ENCODE data around the gene LMAN2.
"Not testable (repeated sequence)": the region's sequence is repeated elsewhere in the genome, so short reads cannot be mapped to it uniquely, and the experiment has no call there.

The LMAN2 gene

DNA sequence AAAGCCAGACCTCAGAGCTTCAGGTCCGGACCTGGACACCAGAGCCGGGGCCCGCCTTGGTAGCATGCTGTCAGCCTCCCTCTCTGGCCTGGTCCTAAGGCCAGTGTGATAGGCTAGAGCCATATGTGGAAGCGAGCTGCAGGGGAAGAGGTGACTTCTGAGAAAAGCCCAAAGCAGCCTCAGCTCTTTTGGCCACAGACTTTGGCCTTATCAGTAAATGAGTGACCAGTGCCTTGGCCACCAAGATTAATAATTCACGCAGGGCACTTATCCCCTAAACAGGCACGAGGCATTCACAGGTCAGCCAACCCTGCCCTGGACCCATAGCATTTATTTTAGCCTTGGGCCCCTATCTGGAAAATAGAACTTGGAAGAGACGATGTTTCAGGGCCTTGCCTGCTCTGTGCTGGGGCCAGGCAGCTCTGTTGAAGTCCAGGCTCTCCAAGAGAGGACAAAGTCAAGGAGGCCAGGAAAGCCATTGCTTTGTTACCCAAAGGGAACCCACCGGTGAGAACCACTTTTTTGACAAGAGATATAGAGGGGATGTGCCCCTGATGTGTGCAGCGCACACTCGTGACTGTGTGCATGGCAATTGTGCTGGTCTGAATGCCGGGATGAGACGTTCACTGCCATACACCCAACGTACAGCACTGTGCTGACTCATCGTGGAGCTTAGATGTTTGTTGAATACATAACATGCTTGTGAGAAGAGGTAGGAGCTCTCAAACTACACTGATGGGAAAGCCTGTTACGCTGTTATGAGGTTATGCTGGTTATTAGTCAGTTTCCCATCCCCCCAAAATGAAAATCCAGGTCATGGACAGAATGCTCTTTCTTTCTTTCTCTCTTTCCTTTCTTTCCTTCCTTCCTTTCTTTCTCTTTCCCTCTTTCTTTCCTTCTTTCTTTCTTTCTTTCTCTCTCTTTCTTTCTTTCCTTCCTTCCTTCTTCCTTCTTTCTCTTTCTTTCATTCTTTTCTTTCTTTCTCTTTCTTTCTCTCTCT is 27.7 kb upstream of the LMAN2 start:
- DNase-seq, result peak; percentile 7

DNA sequence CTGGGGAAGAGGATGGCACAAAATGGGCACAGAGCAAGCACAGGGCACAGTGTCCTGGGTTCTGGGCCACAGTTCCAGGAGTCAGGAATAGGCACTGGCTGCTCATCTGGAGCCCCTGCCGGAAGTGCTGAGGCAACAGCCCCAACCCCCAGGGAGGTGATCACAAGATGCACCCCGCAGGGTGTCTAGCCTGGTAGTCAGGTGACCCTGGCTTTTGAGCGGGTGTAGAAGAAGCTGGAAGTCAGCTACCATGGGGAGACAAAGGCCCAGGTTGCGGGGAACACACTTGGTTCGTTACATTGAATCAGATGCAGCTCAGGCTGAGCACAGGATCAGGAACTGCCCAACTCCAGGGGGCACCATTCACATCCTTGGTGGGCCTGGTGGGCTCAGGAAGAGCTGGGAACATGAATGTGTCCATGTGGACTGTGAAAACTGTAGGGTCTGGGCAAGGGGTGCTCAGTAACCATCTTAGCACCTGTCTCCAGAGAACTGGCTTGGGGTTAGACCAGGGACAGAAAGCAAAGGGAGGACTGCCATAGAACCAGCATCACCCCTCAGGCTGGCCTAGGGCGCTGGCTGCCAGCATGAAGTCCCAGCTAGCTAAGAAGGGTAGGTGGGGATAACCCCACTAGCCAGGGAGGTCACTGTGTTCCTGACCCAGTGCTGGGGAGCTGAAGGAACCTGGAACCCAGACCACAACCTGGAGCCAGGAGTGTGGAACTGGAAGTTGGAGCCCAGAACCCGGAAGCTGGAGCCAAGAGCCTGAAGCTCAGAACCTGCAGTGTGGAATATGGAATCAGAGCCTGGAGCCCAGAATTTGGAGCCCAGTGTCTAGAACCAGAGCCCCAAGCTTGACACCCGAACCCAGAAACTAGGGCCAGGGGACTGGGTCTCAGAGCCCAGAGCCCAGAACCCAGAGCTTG is 26.6 kb upstream of the LMAN2 start:
- no peak for DNase-seq

GRCh38 chr5:177376107-177376506 is 24.6 kb upstream of the LMAN2 start:
- DNase-seq, result no peak

GRCh38 chr5:177375516-177375915 is 24.0 kb upstream of the LMAN2 start:
- DNase-seq, result not testable (repeated sequence)

GRCh38 chr5:177374211-177374610 is 22.7 kb upstream of the LMAN2 start:
- no peak for DNase-seq

DNA sequence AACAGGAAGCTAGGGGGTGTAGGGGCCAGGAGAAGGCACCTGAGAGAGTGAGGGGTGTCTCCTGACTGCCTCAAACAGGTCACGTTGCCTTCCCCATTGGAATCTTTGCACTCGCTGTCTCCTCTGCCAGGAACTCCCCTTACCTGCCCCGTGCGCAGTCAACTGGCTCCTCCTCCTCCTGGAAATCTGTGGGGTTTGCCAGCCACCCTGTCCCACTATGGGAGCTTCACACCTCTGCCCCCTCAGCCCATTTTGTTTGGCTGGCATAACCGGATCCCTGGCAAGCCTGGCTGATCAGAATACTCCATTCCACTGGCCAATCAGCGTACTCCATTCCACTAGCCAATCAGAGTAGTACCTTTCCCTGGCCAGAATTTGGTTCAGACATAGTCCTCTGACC is 22.3 kb upstream of the LMAN2 start:
- no peak for DNase-seq

- no peak for DNase-seq
These were observed 21.4 kb upstream of the LMAN2 start for GRCh38 chr5:177372910-177373309.

- no peak for DNase-seq
These were observed 20.8 kb upstream of the LMAN2 start for GRCh38 chr5:177372034-177372896.

DNA sequence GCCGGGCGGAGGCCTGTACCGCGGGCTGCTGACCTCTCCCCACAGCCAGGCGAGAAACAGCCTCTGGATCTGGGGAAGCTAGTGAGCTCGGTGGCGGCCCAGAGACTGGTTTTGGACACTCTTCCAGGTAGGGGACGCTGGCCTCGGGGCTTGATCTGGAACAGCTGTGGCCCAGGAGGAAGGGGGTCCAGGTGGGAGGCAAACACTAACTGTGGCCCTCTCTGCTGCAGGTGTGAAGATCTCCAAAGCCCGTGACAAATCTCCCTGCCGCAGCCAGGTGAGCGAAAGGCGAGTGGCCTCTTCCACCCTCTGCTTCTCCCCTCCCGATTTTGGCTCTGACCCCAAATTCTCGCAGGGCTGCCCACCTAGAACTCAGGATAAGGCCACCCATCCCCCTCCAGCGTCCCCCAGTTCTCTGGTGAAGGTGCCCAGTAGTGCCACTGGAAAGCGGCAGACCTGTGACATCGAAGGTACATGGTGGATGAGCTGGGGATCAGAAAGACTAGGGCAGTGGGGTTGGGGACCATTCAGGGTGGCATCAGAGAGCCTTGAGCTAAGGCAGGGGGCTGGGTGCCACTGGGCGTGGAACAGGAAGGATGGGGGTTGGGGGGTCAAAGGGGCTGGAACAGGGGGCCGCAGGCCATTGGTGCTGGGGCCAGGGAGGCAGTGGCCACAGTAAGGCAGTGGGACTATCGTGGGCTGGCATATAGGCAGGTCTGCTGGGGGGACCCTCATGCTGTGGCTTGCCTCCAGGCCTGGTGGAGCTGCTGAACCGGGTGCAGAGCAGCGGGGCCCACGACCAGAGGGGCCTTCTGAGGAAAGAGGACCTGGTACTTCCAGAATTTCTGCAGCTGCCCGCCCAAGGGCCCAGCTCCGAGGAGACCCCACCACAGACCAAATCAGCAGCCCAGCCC is 19.9 kb upstream of the LMAN2 start:
- DNase-seq, result no peak

GRCh38 chr5:177370488-177371119 is 19.1 kb upstream of the LMAN2 start:
- DNase-seq, result peak; percentile 80

- DNase-seq, result no peak
These were observed 18.4 kb upstream of the LMAN2 start for GRCh38 chr5:177369645-177370440.

DNA sequence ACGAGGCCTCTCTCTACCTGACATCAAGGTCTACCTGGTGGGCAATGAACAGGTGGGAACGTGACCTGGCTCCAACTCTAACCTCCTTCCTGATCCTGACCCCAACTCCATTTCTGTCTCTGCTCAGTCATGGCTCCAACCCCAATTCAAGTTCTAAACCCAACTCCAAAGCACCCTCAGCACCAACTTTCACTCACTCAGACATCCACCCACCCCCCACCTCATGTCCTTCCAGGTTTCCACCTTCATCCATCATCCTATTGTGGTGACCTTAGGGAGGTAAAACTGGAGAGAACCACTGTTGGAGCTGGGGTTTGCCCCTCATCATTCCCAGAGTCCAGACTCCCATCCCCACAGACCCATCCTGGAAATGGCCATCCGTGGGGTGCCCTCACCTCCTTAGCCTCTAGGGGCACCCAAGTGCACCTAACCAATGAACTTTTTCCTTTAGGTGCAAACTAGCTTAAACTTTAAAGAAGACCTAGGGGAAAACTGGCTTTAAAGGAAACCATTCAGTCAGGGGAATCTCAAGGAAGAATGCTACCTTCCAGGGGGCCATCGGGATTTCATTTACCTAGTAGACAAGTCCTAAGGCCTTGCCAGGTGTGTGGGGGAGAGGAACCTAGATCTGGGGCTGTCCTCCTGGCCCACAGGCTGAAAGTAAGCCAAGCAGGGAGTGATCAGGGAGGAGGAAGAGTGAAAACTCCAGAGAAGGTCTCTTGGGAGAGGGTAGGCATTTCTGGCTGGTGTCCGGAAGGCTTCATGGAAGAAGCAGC is 17.6 kb upstream of the LMAN2 start:
- no peak for DNase-seq

DNA sequence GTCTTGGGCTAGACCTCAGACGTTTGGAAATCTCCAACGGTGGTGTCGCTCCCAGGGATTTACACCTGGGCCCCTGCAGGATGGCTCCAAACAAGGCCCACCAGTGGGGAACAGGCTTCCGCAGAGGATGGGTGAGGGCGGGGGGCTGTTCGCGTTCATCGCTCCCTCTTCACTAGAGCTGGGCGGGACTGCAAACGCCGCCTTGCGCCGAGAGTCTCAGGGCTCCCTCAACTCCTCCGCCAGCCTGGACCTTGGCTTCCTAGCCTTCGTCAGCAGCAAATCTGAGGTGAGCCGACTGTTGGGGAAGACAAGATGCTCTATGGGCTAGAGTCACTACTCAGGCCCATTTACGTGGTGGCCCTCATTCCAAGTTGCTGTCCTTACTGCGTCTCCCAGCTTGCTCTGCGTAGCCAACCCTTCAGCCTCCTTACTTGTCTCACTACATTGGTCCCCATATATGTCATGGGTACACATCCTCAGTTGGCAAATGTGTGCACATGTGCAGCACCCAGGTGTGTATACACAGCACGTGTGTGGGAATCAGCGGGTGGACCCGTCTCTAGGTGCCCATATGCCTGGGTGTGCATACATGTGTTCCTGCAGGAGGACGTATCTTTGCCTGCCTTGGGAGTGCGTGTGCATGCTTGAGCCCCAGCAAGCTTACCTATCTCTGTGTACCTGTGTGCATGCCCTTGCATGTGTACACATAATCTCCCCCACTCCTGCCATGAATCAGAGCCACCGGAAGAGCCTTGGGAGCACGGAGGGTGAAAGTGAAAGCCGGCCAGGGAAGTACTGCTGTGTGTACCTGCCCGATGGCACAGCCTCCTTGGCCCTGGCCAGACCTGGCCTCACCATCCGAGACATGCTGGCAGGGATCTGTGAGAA is 16.8 kb upstream of the LMAN2 start:
- DNase-seq, result no peak

GRCh38 chr5:177367323-177367848 is 15.9 kb upstream of the LMAN2 start:
- DNase-seq, result no peak

GRCh38 chr5:177366528-177367322 is 15.3 kb upstream of the LMAN2 start:
- DNase-seq, result no peak

DNA sequence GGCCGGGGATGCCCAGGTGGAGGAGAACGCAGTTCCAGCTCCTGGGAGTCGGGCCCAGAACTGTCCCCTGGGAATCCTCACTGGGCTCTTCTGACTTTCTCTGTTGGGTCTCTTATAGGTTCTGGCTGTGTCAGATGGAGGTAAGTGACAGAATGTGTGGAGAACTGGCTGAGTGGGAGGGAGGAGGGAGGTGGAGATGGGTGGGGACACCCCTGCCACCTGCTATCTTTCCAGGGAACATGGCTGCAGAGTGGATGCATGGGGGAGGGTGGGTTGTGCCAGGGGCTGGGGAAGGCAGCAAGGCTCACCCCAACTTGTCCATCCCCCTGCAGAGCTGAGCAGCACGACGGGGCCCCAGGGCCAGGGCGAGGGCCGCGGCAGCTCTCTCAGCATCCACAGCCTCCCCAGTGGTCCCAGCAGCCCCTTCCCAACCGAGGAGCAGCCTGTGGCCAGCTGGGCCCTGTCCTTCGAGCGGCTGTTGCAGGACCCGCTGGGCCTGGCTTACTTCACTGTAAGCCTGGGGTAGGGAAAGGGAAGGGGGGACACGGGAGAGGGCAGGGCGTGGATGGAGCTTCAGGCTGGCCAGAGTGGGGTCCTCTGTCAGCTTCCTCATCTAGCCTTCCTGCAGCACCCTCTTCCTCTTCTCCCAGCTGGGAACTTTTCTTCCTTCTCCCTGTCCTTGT is 14.5 kb upstream of the LMAN2 start:
- no peak for DNase-seq

Measured in DMS153 (cell line).